NCI-H2227 treated with DMSO at 0.1 percent for 48 hours (cell line): ENCODE results near the gene ENPP1.
"Not testable (repeated sequence)": the region's sequence is repeated elsewhere in the genome, so short reads cannot be mapped to it uniquely, and the experiment has no call there.

Experiments used
- DNase-seq: peaks from one replicate; lab custom pipeline; 2025; lab: John Stamatoyannopoulos, UW

ENPP1 gene

GRCh38 chr6:131916091-131916796 lies 108.4 kb downstream of the ENPP1 start:
- not testable (repeated sequence) for DNase-seq

DNA sequence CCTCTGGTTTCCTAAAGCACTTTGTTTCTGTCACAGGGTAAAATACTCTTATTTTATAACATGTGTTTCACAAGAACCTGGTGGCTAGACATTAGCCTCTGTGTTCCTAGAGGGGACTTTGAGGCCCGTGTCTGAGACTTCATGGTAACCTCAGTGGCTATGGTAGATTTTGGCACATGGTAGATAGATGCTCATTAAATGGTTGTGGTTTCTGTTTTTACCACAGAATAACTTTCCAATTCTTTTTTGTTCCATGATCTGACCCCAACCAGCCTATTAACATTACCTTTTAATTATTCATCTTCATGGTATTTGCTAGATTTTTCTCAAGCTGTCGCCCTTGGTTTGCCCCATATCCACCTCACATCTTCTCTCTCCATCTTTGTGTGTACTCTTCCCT lies 109.0 kb downstream of the ENPP1 start:
- no peak for DNase-seq

GRCh38 chr6:131917318-131917717 lies 109.5 kb downstream of the ENPP1 start:
- no peak for DNase-seq

GRCh38 chr6:131917763-131918649 lies 110.2 kb downstream of the ENPP1 start:
- DNase-seq, result no peak

DNA sequence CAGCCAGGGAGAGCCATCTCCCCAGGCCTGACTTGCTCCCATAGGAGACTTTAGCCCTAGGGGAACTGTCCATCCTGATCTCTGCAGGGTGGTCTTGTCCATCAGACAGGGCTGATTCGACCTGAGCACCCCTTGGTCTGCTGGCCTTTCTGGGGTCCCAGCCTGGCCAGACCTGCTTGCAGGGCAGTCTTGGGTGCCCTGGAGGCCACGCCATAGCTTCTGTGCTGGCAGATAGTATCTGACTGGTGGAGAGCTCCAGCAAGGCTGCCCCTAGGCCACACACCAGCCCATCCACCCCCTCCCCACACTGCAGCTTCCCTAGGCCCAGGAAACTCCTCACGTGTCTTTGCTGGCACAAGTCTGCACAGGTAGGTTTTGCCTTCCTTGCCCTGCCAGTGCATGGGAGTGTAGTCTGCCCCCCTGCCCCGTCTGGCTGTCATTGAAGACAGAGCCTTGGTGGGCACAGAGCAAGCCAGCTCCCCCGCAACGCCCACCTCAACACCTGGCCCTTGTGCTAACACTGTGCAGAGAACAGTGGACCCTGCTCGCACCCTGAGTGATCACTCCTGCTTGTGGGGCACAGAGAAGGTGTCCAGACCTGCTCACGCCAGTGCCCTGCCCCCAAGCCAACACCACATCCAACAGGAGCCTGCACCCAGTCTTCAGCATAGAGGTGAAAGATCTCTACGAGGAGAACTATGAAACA lies 111.0 kb downstream of the ENPP1 start:
- no peak for DNase-seq

GRCh38 chr6:131920656-131921055 lies 112.8 kb downstream of the ENPP1 start:
- no peak for DNase-seq

- no peak for DNase-seq
Measured at GRCh38 chr6:131923356-131923755, 115.5 kb downstream of the ENPP1 start.

- DNase-seq, result no peak
Measured at GRCh38 chr6:131924881-131925474, 117.2 kb downstream of the ENPP1 start.

- DNase-seq, result no peak
Measured at GRCh38 chr6:131929264-131929663, 121.4 kb downstream of the ENPP1 start.

DNA sequence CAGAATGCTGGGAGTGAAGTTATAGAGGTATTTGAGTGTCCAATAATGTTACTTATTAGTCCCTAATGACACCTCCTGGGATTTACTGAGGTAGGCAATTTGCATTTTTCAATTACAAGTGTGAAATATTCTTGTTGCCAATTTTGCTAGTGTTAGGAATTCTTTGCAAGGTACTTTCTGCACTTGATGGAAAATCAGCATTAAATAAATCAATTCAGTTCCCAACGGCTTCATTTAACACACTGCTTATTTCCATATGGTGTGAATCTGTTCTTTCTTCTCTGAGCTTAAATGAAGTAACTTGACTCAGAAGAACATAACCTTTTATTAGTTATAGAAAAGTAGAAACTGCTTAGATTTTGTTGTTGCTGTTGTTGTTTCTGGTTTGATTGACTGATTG lies 122.2 kb downstream of the ENPP1 start:
- DNase-seq, result no peak

DNA sequence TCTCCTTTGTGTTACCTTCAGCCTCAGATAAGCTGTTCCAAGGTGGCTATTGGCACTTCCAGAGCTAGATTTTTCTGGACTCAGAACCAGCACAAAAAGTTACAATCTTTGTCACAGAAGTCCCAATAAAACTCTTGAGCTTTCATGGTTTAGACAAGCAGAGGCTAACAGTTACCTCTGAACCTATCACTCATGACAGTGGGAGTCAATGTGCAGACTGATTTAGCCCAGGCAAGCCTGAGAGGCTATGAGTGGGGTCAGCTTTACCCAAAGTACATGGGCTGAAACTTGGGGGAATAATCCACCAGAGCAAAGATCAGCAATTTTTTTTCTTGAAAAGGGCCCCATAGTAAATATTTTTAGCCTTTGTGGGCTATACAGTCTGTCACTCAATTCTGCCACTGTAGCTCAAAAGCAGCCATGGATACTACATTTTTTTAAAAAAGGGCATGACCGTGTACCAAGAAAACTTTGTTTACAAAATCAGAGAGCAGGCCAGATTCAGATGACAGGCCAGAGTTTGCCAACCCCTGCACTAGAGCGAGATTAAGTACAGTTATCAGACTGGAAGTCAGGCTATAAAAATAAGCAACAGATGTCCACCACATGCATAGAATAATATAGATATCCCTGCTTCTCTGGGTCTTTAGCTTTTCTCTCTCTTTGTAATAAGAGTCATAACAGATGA lies 123.4 kb downstream of the ENPP1 start:
- DNase-seq, result no peak

- no peak for DNase-seq
Measured at GRCh38 chr6:131936156-131936555, 128.3 kb downstream of the ENPP1 start.

GRCh38 chr6:131937226-131937625 lies 129.4 kb downstream of the ENPP1 start:
- DNase-seq, result no peak

GRCh38 chr6:131937703-131938631 lies 130.1 kb downstream of the ENPP1 start:
- no peak for DNase-seq
